ENCODE measurements around the gene SEPTIN3. TPM values are rescaled to one million over a fixed set of nuclear protein-coding genes. Genes with fewer than 3 reads are reported as not detected.
A peak's percentile ranks its signal among the peaks of the same experiment; 100 is the strongest.

The SEPTIN3 gene
- total and polyA plus RNA-seq, 9 of the 15 experiments (the other 6 are each of a cell fraction or from before 2014, with no cell fraction given): 0.06 TPM; not detected in 8

GRCh38 chr22:41951898-41952474, 17.3 kb upstream of the SEPTIN3 start, which contains the start of gene SMIM45:
Gene SMIM45 (plus strand): TSS chr22:41952150.
- intact Hi-C loops (cut with micrococcal nuclease): no loop called here
- H3K36me3 ChIP-seq (ENCODE audit: control insufficient read depth, insufficient read depth, low read length): no peaks in the 10 kb centered on the region
- in situ Hi-C loops (cut with MboI): loop anchor here (25.0 kb wide), 1 partner anchor 485 kb away; the partner anchor contains the start of gene NFAM1
- H3K4me1 ChIP-seq (replicated peaks in 1 of 2; ENCODE audit: control insufficient read depth in 2 of 2, insufficient read depth in 2 of 2, low read length in 2 of 2): peaks cover 5 to 15% of the 10 kb centered on the region in 2 experiments; a peak in 4 of 5 replicates
- TF ChIP-seq RAD51 (IDR thresholded peaks at IDR 0.05; ENCODE audit: borderline replicate concordance, low read depth) (peak; percentile 36; the same call in 1 of the 2 replicates), ZNF212 (CRISPR knock-in tag; IDR thresholded peaks at IDR 0.05) (no peak), KDM1A (IDR thresholded peaks at IDR 0.05) (peak in 1 of 2 experiments; percentile 19; a peak in 1 of 4 replicates), RFX1 (IDR thresholded peaks at IDR 0.05) (peak; percentile 86), ARID3B (CRISPR knock-in tag; IDR thresholded peaks at IDR 0.05; ENCODE audit: borderline replicate concordance) (no peak), MNT (conservative IDR thresholded peaks at IDR 0.05) (0 out of 4 replicates have a peak, but pooled peaks of 1 of the 2 experiments have one; percentile 12), ZFX (CRISPR knock-in tag; IDR thresholded peaks at IDR 0.05) (no peak), RB1 (IDR thresholded peaks at IDR 0.05; ENCODE audit: low read depth) (no peak), CBX3 (IDR thresholded peaks at IDR 0.05; ENCODE audit: borderline replicate concordance in 1 of 2, low read length in 2 of 2) (no peak)
- TF ChIP-seq, protein P1, sequence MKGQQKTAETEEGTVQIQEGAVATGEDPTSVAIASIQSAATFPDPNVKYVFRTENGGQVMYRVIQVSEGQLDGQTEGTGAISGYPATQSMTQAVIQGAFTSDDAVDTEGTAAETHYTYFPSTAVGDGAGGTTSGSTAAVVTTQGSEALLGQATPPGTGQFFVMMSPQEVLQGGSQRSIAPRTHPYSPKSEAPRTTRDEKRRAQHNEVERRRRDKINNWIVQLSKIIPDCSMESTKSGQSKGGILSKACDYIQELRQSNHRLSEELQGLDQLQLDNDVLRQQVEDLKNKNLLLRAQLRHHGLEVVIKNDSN (CRISPR knock-in tag; IDR thresholded peaks at IDR 0.05): peak; percentile 56
- H3K27ac ChIP-seq (ENCODE audit: extremely low read depth, low read depth, low read length): no peak within 1 kb of the TSS
- no peaks in the 10 kb centered on the region for H3K9me1 ChIP-seq (ENCODE audit: control insufficient read depth, insufficient read depth, low read length)
- peaks cover 5% of the 10 kb centered on the region; the same call in 1 of the 3 replicates for H3K79me2 ChIP-seq (ENCODE audit: control insufficient read depth, insufficient read depth, low read length)
- FAIRE-seq (no peak), DNase-seq (ENCODE audit: extremely low read depth in 1 of 4, low spot score in 3 of 4) (no peak), ATAC-seq (no peak)
- POLR2A ChIA-PET: interaction anchor here (0.5 to 0.7 kb wide), 3 partner anchors 123 to 287 kb away, joined by 3 read pairs; no protein-coding TSS in a partner anchor
- H3K9ac ChIP-seq (ENCODE audit: insufficient read depth in 1 of 2, low read depth in 2 of 2, low read length in 2 of 2): no peak within 1 kb of the TSS; a peak in 1 of 4 replicates
- no peak within 1 kb of the TSS for H2AFZ ChIP-seq (ENCODE audit: low read depth, low read length)
- WGBS (ENCODE audit: insufficient coverage, low coverage, missing lambda C conversion rate): 49% methylated on average over 9 of the region's 16 CpGs
- H3K4me3 ChIP-seq: no peak within 1 kb of the TSS
- CTCF ChIA-PET (ENCODE audit: low intra/inter-chr PET ratio): no interaction called here
- H3K4me2 ChIP-seq (ENCODE audit: insufficient read depth, low read length): no peak within 1 kb of the TSS
- no peaks in the 10 kb centered on the region for H4K20me1 ChIP-seq (replicated peaks; ENCODE audit: control insufficient read depth, insufficient read depth, low read length)
- no peaks in the 10 kb centered on the region for H3K9me3 ChIP-seq (replicated peaks; ENCODE audit: control insufficient read depth, insufficient read depth, low read depth, low read length)
- BruUV-seq (replicated peaks): no TSS peak
- H3K27me3 ChIP-seq (ENCODE audit: control insufficient read depth in 2 of 2, insufficient read depth in 2 of 2, low read length in 2 of 2): no peaks in the 10 kb centered on the region
